B cell (primary cell): ENCODE data around the gene CRTC3. TPM values are rescaled to one million over a fixed set of nuclear protein-coding genes. Genes with fewer than 3 reads are reported as not detected.
A peak's percentile ranks its signal among the peaks of the same experiment; 100 is the strongest.

Source experiments
- ATAC-seq: fragments of 200-7000 bp; cut with Tn5 transposase; one replicate; pipeline ENCODE4 v1.10.0; 2021; ENCODE audit warnings: low read depth, mild to moderate bottlenecking, moderate number of reproducible peaks, moderate library complexity
- CTCF ChIA-PET: fragments of 350-600 bp; sonication (Branson Sonifier 250); formaldehyde crosslinking; loops from one replicate; lab custom pipeline; 2021; ENCODE audit warnings: antibody characterized with exemption, inconsistent platforms; lab: Charles Lee
- POLR2A ChIA-PET: fragments of 350-600 bp; sonication (Branson Sonifier 250); formaldehyde crosslinking; loops from one replicate; lab custom pipeline; 2021; ENCODE audit warnings: antibody characterized with exemption; lab: Charles Lee
- DNase-seq: peaks from one replicate; pipeline ENCODE4 v3.0.0; 2013
- H2AFZ ChIP-seq: 2 replicates; pipeline ENCODE4 v1.6.1; 2012; ENCODE audit warnings: mild to moderate bottlenecking, low read depth, low read length; ENCODE audit not compliant: insufficient read depth, poor library complexity, severe bottlenecking
- H3K27ac ChIP-seq, 2 donors: 1 replicate in 1 of 2; 2 replicates in 1 of 2; pipeline ENCODE4 v1.5.1; 2012 to 2013; ENCODE audit warnings: low read length in 2 of 2, mild to moderate bottlenecking in 2 of 2, moderate library complexity in 1 of 2
- H3K27me3 ChIP-seq, 4 experiments: fragments of 200-600 bp in 1 of 4; sonication (generic) in 1 of 4; replicated peaks in 1 of 4; 1 replicate in 2 of 4; 2 replicates in 2 of 4; pipeline versions ENCODE4 v1.6.1 to v1.7.0; 2013 to 2016; ENCODE audit warnings: low read length in 3 of 4, mild to moderate bottlenecking in 2 of 4, mixed read lengths in 1 of 4, moderate library complexity in 1 of 4; ENCODE audit not compliant: insufficient read depth in 4 of 4, control insufficient read depth in 3 of 4; ENCODE audit errors: control extremely low read depth in 1 of 4
- H3K36me3 ChIP-seq, 2 experiments: replicated peaks in 1 of 2; 1 replicate in 1 of 2; 2 replicates in 1 of 2; pipeline versions ENCODE4 v1.6.1 to v1.7.1; 2013; ENCODE audit warnings: low read length in 1 of 2; ENCODE audit not compliant: insufficient read depth in 2 of 2, control insufficient read depth in 1 of 2; ENCODE audit errors: control extremely low read depth in 1 of 2, extremely low read depth in 1 of 2
- H3K4me1 ChIP-seq, 2 donors: fragments of 200-600 bp in 1 of 2; sonication (generic) in 1 of 2; 1 replicate in 1 of 2; 2 replicates in 1 of 2; pipeline versions ENCODE4 v1.5.1 to v1.6.1; 2013 to 2017; ENCODE audit warnings: low read length in 2 of 2; ENCODE audit not compliant: control insufficient read depth in 2 of 2, insufficient read depth in 2 of 2
- H3K4me2 ChIP-seq: replicated peaks from 2 replicates; pipeline ENCODE3; 2012; ENCODE audit warnings: mild to moderate bottlenecking, low read depth, low read length; ENCODE audit not compliant: poor library complexity, severe bottlenecking
- H3K4me3 ChIP-seq, 5 experiments: fragments of 200-600 bp in 1 of 5; sonication (generic) in 1 of 5; 1 replicate in 3 of 5; 2 replicates in 2 of 5; pipeline versions ENCODE4 v1.5.1 to v1.7.0; 2011 to 2016; ENCODE audit warnings: low read length in 4 of 5, mild to moderate bottlenecking in 4 of 5, low read depth in 2 of 5, control low read depth in 1 of 5, moderate library complexity in 1 of 5; ENCODE audit not compliant: insufficient read depth in 1 of 5; ENCODE audit errors: control extremely low read depth in 1 of 5, extremely low read depth in 1 of 5
- H3K79me2 ChIP-seq: fragments of 200-600 bp; sonication (generic); one replicate; pipeline ENCODE4 v1.6.0; 2016; ENCODE audit warnings: low read length; ENCODE audit not compliant: control insufficient read depth, insufficient read depth
- H3K9ac ChIP-seq: fragments of 200-600 bp; sonication (generic); 2 replicates; pipeline ENCODE4 v1.6.1; 2017; ENCODE audit warnings: mild to moderate bottlenecking, low read length, moderate library complexity
- H3K9me3 ChIP-seq, 3 donors: one replicate each; pipeline versions ENCODE4 v1.6.1 to v1.7.1; 2013; ENCODE audit warnings: low read length in 2 of 3; ENCODE audit not compliant: control insufficient read depth in 2 of 3, insufficient read depth in 1 of 3; ENCODE audit errors: control extremely low read depth in 1 of 3
- H4K20me1 ChIP-seq: 2 replicates; pipeline ENCODE4 v1.6.0; 2012; ENCODE audit warnings: mild to moderate bottlenecking, low read length; ENCODE audit not compliant: insufficient read depth, control insufficient read depth, poor library complexity, severe bottlenecking
- H3K27ac Mint-ChIP-seq: one replicate; pipeline ENCODE4 v1.8.0; 2021; ENCODE audit warnings: mixed read lengths
- H3K27me3 Mint-ChIP-seq: one replicate; pipeline ENCODE4 v1.8.0; 2021; ENCODE audit warnings: mixed read lengths
- H3K4me1 Mint-ChIP-seq: one replicate; pipeline ENCODE4 v1.8.0; 2021; ENCODE audit warnings: mixed read lengths
- H3K4me3 Mint-ChIP-seq: one replicate; pipeline ENCODE4 v1.8.0; 2021; ENCODE audit warnings: mixed read lengths
- H3K9me3 Mint-ChIP-seq: one replicate; pipeline ENCODE4 v1.8.0; 2022; ENCODE audit warnings: mixed read lengths; ENCODE audit not compliant: insufficient read depth
- CTCF ChIP-seq: fragments of 200-600 bp; IDR thresholded peaks from one replicate; pipeline ENCODE4 v1.8.0; 2022; ENCODE audit warnings: antibody characterized with exemption, mild to moderate bottlenecking
- EZH2 ChIP-seq: IDR thresholded peaks from 2 replicates; pipeline ENCODE4 v1.6.1; 2012; ENCODE audit warnings: borderline replicate concordance, low read depth, mild to moderate bottlenecking, moderate library complexity, low read length; ENCODE audit not compliant: insufficient read depth, poor library complexity, severe bottlenecking
- WGBS: methylation state at CpG from one replicate; pipeline ENCODE4 v1.1.5; 2013; ENCODE audit warnings: missing lambda C conversion rate; ENCODE audit not compliant: insufficient coverage; 5-methylcytosine and 5-hydroxymethylcytosine counted together
- intact Hi-C: fragments of 100-400 bp; cut with micrococcal nuclease; formaldehyde crosslinking; loops from one replicate; pipeline ENCODE4 v1.10.0; 2022
- polyA plus RNA-seq: library from polyadenylated mRNA; depleted of rRNA; stranded (reverse); fragments of >200 nt; gene quantifications from 2 replicates; pipeline ENCODE4 v1.2.3, GENCODE V29; 2012
- total RNA-seq, 2 donors: library from RNA; stranded (reverse); fragments of 120-200 nt in 1 of 2; gene quantifications; 1 replicate in 1 of 2; 2 replicates in 1 of 2; pipeline versions ENCODE4 v1.2.3 to v1.2.4, GENCODE V29; 2013 to 2022

The CRTC3 gene
- total and polyA plus RNA-seq, 2 donors (not counting 1 experiment from before 2014, with no cell fraction given), result 34.7 to 95.8 TPM

GRCh38 chr15:90648137-90649070 is 118.7 kb downstream of the CRTC3 start:
- peaks cover 9% of the 10 kb centered on the region for H3K4me1 Mint-ChIP-seq
- Histone ChIP-seq H3K36me3 (peaks cover 1 to 3% of the 10 kb centered on the region in 2 experiments), H3K27me3 (peaks cover 0 to 14% (median 5%) of the 10 kb centered on the region in 4 experiments), H4K20me1 (no peaks in the 10 kb centered on the region), H2AFZ (peak overlapping the region; percentile 2), H3K9me3 (peaks cover 0 to under 1% (median 0%) of the 10 kb centered on the region in 3 donors), H3K79me2 (no peaks in the 10 kb centered on the region), H3K4me3 (no peak overlapping the region), H3K4me1 (peaks cover 7 to 8% of the 10 kb centered on the region in 2 donors), H3K27ac (no peak overlapping the region), H3K4me2 (peak overlapping the region; percentile 35), H3K9ac (no peak overlapping the region)
- ChIA-PET POLR2A (interaction anchor here (0.7 to 0.9 kb wide), 2 partner anchors 223 to 237 kb away, joined by 3 to 8 read pairs; no protein-coding TSS in a partner anchor), CTCF (interaction anchor here (0.5 to 6.4 kb wide), 63 partner anchors 8 to 623 kb away, joined by 3 to 158 read pairs (median 4); partner anchors contain the start of genes BLM, FES, HDDC3 and MAN2A2)
- peak overlapping the region; percentile 57 for H3K4me3 Mint-ChIP-seq
- 24% methylated on average over 10 of the region's 14 CpGs for WGBS
- ATAC-seq (peak; percentile 92), DNase-seq (peak; percentile 81)
- H3K27me3 Mint-ChIP-seq, result peaks cover 8% of the 10 kb centered on the region
- H3K27ac Mint-ChIP-seq, result peak overlapping the region; percentile 34
- no peak for TF ChIP-seq EZH2
- peak; percentile 94 for TF ChIP-seq CTCF
- intact Hi-C loops, result loop anchor here (1.0 kb wide), 3 partner anchors 45 to 286 kb away; no protein-coding TSS in a partner anchor
- H3K9me3 Mint-ChIP-seq, result no peaks in the 10 kb centered on the region
